ENCODE measurements around the gene MRGPRF.

The MRGPRF gene, protein sequence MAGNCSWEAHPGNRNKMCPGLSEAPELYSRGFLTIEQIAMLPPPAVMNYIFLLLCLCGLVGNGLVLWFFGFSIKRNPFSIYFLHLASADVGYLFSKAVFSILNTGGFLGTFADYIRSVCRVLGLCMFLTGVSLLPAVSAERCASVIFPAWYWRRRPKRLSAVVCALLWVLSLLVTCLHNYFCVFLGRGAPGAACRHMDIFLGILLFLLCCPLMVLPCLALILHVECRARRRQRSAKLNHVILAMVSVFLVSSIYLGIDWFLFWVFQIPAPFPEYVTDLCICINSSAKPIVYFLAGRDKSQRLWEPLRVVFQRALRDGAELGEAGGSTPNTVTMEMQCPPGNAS

DNA sequence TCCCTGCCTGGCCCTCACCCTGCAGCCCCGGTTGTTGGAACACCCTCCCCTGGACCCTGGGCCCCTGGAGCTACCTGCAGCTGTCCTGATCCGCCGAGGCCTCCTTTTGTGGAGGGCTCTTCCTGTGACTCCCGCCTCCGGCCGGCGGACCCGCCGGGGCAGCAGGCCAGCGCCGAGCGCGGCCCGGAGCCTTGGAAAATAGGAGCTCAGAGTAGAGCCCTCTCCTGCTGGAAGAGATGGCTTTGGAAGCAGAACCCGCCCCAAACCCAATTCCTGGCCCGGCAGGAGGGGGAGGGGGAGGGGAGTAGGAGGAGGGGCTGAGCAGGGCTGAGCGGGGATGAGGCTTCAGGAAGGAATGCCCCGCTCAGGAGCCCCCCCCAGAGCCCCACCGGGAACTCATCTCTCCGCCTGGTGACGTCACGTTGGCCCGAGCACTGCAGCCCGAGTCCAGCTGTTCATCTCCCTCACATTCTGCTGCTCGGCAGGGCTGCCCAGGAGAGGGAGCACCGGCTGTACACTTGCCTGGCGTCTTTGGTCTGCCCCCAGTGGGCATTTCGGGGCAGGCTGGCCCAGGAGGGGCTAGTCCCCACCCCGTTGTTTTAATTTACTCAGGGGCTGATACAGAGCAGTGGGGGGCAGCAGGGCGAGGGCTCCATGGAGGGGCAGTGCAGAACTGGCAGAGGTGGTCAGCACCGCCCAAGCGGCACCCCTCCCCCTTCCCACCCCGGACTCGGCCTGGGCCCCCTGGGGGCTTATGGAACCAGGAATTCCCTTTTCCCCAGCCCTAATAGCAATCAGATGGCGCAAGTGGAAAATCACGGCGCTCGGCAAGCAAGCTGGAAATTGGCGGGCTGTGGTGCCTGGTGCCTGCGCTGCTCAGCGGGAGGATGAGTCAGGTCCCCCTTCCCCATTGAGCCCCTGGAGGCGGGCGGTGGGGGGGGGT lies at the start of gene MRGPRF:
Gene MRGPRF, minus strand, starts transcription at position 238 of the 943 bp plus-strand sequence. CDS start 3,345 bp downstream, outside the sequence.
- peak; percentile 50 for DNase-seq (ENCODE audit: low read depth, low spot score)

DNA sequence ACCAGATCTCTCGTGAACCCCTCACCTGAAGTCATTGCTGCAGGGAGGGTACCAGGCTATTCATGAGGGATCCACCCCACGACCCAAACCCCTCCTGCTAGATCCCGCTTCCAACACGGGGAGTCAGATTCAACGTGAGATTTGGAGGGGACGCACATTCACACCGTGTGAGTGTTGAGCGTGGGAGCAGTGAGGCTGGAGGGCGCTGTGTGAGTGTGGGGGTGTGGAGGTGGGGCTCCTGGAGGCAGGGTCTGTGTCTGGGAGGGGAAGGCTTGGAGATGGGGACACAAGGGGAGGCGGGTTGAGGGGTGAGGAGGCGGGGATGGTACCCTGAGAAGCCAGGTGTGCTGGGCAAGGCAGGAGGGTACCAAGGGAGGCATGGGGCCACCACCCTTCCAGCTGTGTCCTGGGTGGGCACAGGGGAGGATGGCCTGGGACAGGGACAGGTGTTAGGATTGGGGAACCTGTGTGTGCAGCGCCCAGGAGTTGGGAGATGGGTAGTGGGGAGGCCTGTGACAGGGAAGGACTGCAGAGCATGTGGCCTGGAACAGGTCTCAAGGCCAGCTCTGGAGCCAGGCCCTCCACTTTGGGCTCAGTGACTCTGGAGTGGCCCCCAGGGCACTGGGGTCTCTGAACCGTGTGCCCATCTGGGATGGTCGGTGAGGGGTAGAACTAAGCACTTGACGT lies 49.3 kb upstream of the MRGPRF start:
- no peak for DNase-seq (ENCODE audit: low read depth, low spot score)

GRCh38 chr11:69061713-69062053 lies 48.6 kb upstream of the MRGPRF start:
- DNase-seq (ENCODE audit: low read depth, low spot score) = no peak

DNA sequence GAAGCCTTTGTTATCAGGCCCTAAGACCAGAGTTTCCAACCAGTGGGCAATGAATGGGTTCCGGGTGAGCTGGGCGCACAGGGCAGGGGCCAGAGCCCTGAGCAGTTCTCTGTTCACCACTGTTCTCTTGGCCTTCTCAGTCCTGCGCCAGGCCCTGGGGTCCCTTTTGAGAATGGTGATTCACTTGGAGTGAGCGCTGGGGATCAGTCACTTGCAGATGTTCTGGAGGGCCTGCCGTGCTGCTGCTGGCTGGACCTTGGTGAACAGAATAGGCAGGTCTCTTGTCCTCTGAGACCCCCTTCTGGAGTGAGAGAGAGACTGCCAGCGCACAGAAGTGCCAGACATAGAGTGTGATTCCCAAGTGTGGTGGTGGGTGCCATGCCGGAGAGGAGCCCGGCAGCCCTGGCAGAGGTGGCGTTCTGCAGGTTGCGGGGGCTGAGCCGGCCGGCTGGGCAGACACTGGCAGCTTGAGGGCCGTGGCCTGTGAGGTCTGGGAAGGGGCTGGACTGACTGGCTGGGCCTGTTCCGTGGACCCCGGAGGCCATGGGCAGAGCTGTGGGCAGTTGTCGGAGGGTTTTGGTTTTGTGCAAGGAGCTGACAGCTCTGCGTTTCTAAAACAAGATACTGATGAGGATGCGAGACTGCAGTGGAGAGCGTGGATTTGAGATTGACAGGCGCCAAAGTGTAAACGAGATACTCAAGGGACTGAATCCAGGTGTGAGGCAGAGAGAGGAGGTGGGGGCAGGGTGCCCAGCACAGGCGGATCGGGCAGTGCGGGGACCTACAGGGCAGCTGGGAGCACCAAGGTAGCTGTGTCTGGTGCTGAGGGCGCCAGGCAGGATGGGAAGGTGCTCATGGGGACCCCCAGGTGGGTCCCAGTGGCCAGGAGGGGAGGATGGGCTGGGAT lies 48.0 kb upstream of the MRGPRF start:
- no peak for DNase-seq (ENCODE audit: low read depth, low spot score)

GRCh38 chr11:69059985-69060384 lies 46.9 kb upstream of the MRGPRF start:
- no peak for DNase-seq (ENCODE audit: low read depth, low spot score)

DNA sequence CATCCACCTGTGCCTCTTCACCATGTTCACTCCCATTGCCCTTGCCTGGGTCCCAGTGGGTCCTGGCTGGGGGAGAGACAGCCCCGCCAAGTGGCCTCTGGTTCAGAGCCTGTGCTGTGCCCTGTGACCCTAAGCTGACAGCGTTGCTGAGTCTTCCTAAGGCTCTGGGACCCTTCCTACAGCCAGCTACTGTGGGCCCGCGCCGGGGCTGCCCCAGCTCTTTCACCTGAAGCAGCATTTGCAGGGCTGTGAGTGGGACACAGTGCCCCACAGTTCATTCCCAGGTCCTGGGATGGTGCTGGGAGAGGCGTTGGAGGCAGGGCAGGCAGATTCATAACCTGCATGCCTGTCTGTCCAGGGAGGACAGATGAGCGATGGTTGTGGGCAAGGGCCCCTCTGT lies 46.4 kb upstream of the MRGPRF start:
- no peak for DNase-seq (ENCODE audit: low read depth, low spot score)

GRCh38 chr11:69058511-69059270 lies 45.6 kb upstream of the MRGPRF start:
- no peak for DNase-seq (ENCODE audit: low read depth, low spot score)

DNA sequence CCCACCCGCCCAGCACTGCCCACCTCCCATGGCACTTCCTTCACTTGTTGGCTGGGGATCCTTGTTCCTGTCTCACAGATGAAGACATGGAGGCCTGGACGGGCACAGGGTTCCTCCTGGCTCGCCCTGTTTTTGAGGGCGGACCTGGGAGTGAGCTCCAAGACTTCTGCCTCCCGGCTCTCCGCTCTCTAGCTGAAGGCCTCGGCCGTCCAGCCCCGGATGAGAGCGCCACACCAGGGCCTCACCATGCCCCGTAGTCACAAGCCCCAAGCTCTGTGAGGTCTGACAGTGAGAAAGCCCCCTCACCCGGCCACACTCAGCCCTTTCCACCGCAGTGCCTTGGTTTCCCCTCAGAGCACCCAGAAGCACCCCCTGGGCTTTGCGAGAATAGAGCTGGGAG lies 44.8 kb upstream of the MRGPRF start:
- no peak for DNase-seq (ENCODE audit: low read depth, low spot score)

- no peak for DNase-seq (ENCODE audit: low read depth, low spot score)
Measured at GRCh38 chr11:69057236-69057635, 44.2 kb upstream of the MRGPRF start.

GRCh38 chr11:69055598-69056516 lies 42.8 kb upstream of the MRGPRF start:
- no peak for DNase-seq (ENCODE audit: low read depth, low spot score)

DNA sequence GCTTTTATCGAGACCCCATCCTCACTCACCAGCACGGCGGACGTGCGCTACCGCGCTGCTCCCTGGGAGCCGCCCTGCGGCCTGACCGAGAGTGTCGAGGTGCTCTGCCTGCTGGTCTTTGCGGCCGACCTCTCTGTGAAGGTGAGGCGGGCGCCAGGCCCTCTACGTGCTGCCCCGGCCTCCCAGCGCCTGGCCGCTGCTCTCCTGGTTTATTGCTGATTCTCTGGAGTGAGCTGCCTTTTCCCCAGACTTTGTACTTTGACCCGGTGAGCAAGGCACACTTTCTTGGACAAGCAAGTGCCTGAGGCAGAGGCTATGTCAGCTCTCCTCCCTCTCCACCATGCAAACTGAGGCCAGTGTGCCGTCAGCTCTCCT lies 42.2 kb upstream of the MRGPRF start:
- no peak for DNase-seq (ENCODE audit: low read depth, low spot score)

- no peak for DNase-seq (ENCODE audit: low read depth, low spot score)
Measured at GRCh38 chr11:69054397-69055211, 41.6 kb upstream of the MRGPRF start.

DNA sequence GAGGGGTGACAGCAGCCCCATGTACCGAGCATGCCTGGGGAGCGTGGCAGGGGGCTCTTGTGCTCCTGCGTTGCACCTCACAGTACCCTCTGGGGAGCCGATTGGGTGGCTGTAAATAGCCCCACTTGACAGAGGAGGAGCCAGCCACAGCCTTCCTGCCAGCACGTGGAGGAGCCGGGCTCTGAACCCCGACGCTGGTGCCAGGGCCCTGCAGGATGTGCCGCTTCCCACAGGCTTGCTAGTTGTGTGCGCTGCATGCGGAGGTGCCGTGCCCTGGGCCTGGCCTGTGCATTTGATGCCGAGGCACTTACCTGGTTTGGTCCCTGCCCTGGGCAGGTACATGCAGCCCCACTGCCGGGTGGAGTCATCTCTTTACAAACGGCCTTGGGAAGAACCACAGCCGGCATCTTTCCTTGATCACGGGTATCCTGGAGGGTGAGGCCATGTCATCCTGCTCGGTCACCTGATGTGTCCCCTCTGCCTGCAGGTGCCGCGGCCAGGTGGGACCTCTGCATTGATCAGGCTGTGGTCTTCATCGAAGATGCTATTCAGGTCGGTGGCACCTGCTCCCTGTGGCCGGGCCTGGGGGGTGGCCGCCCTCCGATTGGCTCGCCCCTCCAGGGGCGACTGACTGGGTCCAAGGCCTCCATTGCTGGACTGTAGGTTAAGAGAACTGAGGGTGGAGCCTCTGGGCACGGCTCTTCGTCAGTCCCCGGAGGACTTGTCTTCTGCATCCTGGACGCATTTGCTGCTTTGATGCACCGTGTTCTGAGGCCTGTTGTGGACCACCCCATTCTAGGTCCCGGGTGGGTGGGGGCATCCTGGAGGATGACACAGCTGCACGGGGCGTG lies 40.7 kb upstream of the MRGPRF start:
- DNase-seq (ENCODE audit: low read depth, low spot score) = no peak

- DNase-seq (ENCODE audit: low read depth, low spot score) = no peak
Measured at GRCh38 chr11:69053169-69053477, 40.1 kb upstream of the MRGPRF start.

- DNase-seq (ENCODE audit: low read depth, low spot score) = no peak
Measured at GRCh38 chr11:69052343-69053168, 39.5 kb upstream of the MRGPRF start.

DNA sequence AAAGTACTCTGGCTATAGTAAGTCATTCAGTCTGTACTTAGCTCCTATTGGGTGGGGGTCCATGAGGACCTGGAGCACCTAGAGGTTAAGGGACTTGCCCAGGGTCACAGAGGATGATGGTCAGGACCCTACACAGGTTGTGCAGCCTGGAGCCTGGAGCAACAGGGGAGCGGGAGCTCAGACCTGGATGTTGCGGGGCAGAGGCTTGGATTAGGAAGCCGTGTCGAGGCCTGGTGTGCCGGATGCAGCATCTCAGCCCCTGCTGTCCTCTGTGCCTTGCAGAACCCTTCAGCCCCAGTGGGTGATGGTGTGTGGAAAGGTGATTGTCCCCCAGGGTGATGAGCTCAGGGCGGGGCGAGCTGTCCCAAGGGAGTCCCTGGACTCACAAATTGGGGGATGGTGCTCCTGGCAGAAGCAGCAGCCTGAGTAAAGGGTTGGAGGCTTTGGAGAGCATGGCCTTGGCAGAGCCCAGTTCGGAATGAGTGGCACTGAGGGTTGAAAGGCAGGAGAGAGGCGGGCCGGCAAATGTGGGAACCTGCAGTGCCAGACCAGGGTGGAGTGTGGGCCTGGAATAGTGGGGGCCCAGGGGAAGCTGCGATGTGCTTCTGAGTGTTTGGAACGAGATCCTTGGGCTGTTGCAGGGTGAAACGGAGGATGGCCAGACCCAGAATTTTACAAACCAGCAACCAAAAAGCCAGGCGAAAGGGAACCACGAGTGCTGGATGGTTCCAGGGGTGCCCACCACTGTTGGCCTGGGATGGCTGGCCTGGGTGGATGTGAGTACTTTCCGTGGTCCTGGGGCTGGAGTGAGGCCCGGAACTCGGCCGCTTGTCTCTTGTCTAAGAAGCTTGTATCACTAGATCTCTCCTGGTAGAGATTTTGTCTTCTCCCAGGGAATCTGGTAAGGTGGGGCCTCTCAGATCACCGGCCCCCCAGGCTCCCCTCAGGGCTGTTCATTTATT lies 38.6 kb upstream of the MRGPRF start:
- DNase-seq (ENCODE audit: low read depth, low spot score) = no peak
